HEK293 (cell line): Measurements from ENCODE around the gene CFAP157.

Experiments used
- CTCF ChIP-seq: fragments of 450-650 bp; formaldehyde crosslinking; IDR thresholded peaks from 2 replicates; pipeline ENCODE4 v1.5.1; 2016; ENCODE audit warnings: missing biosample characterization, missing genetic modification characterization
- KLF16 ChIP-seq: fragments of 450-650 bp; formaldehyde crosslinking; IDR thresholded peaks from 2 replicates; pipeline ENCODE4 v1.5.1; 2017; ENCODE audit warnings: missing biosample characterization, missing genetic modification characterization
- PATZ1 ChIP-seq: fragments of 450-650 bp; formaldehyde crosslinking; IDR thresholded peaks from 2 replicates; pipeline ENCODE4 v1.5.1; 2016; ENCODE audit warnings: missing biosample characterization, missing genetic modification characterization
- REPIN1 ChIP-seq: fragments of 450-650 bp; formaldehyde crosslinking; IDR thresholded peaks from 2 replicates; pipeline ENCODE4 v1.5.1; 2017; ENCODE audit warnings: missing biosample characterization, missing genetic modification characterization, low read depth
- YY2 ChIP-seq: fragments of 450-650 bp; formaldehyde crosslinking; IDR thresholded peaks from 2 replicates; pipeline ENCODE4 v1.5.1; 2016; ENCODE audit warnings: missing biosample characterization, missing genetic modification characterization
- ZNF488 ChIP-seq: fragments of 450-650 bp; formaldehyde crosslinking; IDR thresholded peaks from 2 replicates; pipeline ENCODE4 v1.5.1; 2016; ENCODE audit warnings: missing biosample characterization, missing genetic modification characterization

- TF ChIP-seq CTCF (tag by site-specific recombination) (no peak), YY2 (no peak), ZNF488 (tag by site-specific recombination) (no peak), KLF16 (tag by site-specific recombination) (no peak), PATZ1 (tag by site-specific recombination) (no peak), REPIN1 (tag by site-specific recombination) (no peak)
These were observed 3.5 kb downstream of the CFAP157 start for GRCh38 chr9:127710204-127710783.
